BJ (cell line): ENCODE measurements around the gene DUSP5. TPM values are rescaled to one million over a fixed set of nuclear protein-coding genes. Genes with fewer than 3 reads are reported as not detected.

Experiments used
- CTCF ChIA-PET: fragments of 350-600 bp; formaldehyde crosslinking; extraction: SDS; loops from one replicate; lab custom pipeline; 2021; ENCODE audit warnings: antibody characterized with exemption, inconsistent platforms; lab: Yijun Ruan, JAX
- POLR2A ChIA-PET: fragments of 300-600 bp; sonication (Branson Sonifier 250); formaldehyde crosslinking; extraction: SDS; loops from one replicate; lab custom pipeline; 2021; ENCODE audit warnings: antibody characterized with exemption; lab: Charles Lee
- DNase-seq: peaks from one replicate; pipeline ENCODE4 v3.0.0-alpha.2; 2011; ENCODE audit warnings: low read depth
- H3K27me3 ChIP-seq: 2 replicates; pipeline ENCODE4 v1.6.0; 2011; ENCODE audit warnings: low read length; ENCODE audit not compliant: control insufficient read depth, insufficient read depth
- H3K36me3 ChIP-seq: 2 replicates; pipeline ENCODE4 v1.5.1; 2011; ENCODE audit warnings: low read length; ENCODE audit not compliant: control insufficient read depth, insufficient read depth
- H3K4me3 ChIP-seq: 2 replicates; pipeline ENCODE4 v1.5.1; 2011; ENCODE audit warnings: low read depth, mild to moderate bottlenecking, control low read depth, low read length
- polyA plus RNA-seq: library from polyadenylated mRNA; depleted of rRNA; stranded (reverse); fragments of >200 nt; gene quantifications from 2 replicates; pipeline ENCODE4 v1.2.3, GENCODE V29; 2011
- TF ChIP-seq, protein P1 (sequence below): IDR thresholded peaks from 2 replicates; pipeline ENCODE4 v1.5.1; 2011; ENCODE audit warnings: low read depth, mild to moderate bottlenecking, control low read depth, inconsistent platforms, low read length, moderate library complexity; ENCODE audit not compliant: insufficient read depth

DUSP5 gene
- polyA plus RNA-seq, 1 experiment: 30.4 TPM

- no peak for DNase-seq
- no peaks in the 10 kb centered on the region for H3K27me3 ChIP-seq
- CTCF ChIA-PET: interaction anchor here (1.0 to 5.4 kb wide), 5 partner anchors 8 to 195 kb away, joined by 4 to 21 read pairs (median 8); no protein-coding TSS in a partner anchor
- TF ChIP-seq, protein P1, sequence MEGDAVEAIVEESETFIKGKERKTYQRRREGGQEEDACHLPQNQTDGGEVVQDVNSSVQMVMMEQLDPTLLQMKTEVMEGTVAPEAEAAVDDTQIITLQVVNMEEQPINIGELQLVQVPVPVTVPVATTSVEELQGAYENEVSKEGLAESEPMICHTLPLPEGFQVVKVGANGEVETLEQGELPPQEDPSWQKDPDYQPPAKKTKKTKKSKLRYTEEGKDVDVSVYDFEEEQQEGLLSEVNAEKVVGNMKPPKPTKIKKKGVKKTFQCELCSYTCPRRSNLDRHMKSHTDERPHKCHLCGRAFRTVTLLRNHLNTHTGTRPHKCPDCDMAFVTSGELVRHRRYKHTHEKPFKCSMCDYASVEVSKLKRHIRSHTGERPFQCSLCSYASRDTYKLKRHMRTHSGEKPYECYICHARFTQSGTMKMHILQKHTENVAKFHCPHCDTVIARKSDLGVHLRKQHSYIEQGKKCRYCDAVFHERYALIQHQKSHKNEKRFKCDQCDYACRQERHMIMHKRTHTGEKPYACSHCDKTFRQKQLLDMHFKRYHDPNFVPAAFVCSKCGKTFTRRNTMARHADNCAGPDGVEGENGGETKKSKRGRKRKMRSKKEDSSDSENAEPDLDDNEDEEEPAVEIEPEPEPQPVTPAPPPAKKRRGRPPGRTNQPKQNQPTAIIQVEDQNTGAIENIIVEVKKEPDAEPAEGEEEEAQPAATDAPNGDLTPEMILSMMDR: no peak
- H3K4me3 ChIP-seq: no peak overlapping the region
- POLR2A ChIA-PET: interaction anchor here (1.2 to 1.7 kb wide), 2 partner anchors 8 to 11 kb away, joined by 4 to 5 read pairs; no protein-coding TSS in a partner anchor
- peaks cover 17% of the 10 kb centered on the region for H3K36me3 ChIP-seq
Measured at GRCh38 chr10:110511734-110512449, 14.2 kb downstream of the DUSP5 start.

DNA sequence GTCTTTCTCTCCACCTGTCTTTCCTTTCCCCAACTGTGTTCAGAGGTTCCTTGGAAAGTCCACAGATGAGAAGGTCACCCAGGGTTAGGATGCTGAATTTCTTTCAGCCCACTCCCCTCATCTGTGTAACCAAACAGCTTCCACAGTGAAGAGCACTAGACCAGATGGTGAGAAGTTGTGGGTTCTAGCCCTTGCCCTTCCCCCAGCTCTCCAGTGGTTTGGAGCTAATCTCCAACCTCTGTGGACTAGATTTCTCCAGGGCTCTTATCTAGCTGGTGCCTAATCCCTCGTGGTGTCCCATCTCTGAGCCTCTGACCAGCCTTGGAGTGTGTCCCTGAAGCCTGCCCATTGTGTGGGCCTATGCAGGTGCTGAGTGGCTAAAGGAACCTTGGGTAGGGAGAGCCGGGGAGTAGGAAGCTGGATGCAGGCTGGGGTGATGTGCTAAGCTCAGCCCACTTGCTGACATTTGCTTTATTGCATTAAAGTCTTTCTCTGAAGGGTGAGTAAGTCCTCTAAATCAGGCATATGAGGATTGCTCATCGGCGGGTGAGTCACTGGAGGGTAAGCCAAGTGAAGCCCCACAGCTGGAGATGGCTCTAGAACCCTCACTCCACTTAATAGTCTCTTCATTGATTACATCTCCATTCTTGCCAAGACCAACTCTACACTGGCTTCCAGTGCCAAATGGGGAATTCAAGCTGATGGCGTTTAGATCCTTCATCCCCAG, 14.9 kb downstream of the DUSP5 start:
- Histone ChIP-seq H3K36me3 (peaks cover 14% of the 10 kb centered on the region), H3K27me3 (no peaks in the 10 kb centered on the region), H3K4me3 (no peak overlapping the region)
- POLR2A ChIA-PET: interaction anchor here (1.2 to 1.7 kb wide), 2 partner anchors 9 to 12 kb away, joined by 4 to 5 read pairs; no protein-coding TSS in a partner anchor
- TF ChIP-seq, protein P1: no peak
- CTCF ChIA-PET: interaction anchor here (1.6 to 5.4 kb wide), 4 partner anchors 9 to 158 kb away, joined by 4 to 21 read pairs (median 10); no protein-coding TSS in a partner anchor
- DNase-seq: no peak

DNA sequence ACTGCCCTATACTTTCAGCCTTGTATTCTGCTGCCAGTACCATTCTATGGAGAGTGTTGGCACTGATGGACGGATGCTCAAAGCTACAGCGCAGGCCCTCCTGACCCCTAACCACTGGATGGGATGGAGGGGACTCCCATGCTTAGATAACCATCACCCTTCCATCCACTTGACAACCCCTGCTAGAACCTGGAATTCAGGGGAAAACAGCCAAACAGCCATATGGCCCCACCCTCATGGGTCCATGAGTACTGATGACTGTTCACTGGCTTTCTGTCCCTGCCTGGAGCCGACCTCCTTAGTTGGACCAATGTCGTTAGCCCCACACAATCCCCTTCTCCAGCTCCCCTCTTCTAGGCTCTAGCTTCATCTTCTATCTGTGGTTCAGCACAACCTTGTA, 16.2 kb downstream of the DUSP5 start:
- H3K4me3 ChIP-seq: no peak overlapping the region
- ChIA-PET CTCF (interaction anchor here (5.4 kb wide), 1 partner anchor 159 kb away, joined by 21 read pairs; no protein-coding TSS in a partner anchor), POLR2A (no interaction called here)
- H3K36me3 ChIP-seq: peaks cover 14% of the 10 kb centered on the region
- DNase-seq: no peak
- H3K27me3 ChIP-seq: no peaks in the 10 kb centered on the region
- TF ChIP-seq, protein P1: no peak

DNA sequence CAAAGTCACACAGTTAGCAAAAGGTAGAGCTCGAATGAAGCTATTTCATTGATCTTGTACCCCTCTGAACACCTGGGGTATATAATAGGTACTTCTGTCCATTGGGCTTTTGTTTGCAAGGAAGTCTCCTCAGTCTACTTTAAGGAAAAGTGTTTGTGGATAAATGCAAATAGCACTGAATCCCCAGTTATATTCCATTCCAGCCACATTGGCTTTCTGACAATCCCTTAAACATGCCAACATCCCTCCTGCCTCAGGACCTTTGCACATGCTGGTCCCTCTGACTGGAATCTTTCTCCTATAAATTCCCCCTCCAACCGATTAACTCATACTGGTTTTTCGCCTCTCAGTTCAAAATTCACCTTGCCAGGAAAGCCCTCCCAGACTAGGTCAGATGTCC, 17.1 kb downstream of the DUSP5 start:
- no peaks in the 10 kb centered on the region for H3K27me3 ChIP-seq
- no peak overlapping the region for H3K4me3 ChIP-seq
- peaks cover 12% of the 10 kb centered on the region for H3K36me3 ChIP-seq
- no peak for DNase-seq
- TF ChIP-seq, protein P1: no peak
- POLR2A ChIA-PET: no interaction called here
- CTCF ChIA-PET: interaction anchor here (5.4 kb wide), 1 partner anchor 160 kb away, joined by 21 read pairs; no protein-coding TSS in a partner anchor
